Effector memory CD4-positive, alpha-beta T cell (primary cell): ENCODE results near the gene ATP5F1D.

ENCODE experiments used
- DNase-seq, 3 donors: peaks; one replicate each; pipeline ENCODE4 v3.0.0-alpha.2; 2020
- H3K27ac ChIP-seq: 2 replicates; pipeline ENCODE4 v1.7.0; 2013; ENCODE audit warnings: mild to moderate bottlenecking, low read length, moderate library complexity; ENCODE audit not compliant: insufficient read depth, poor library complexity, severe bottlenecking
- H3K27me3 ChIP-seq: replicated peaks from 2 replicates; pipeline ENCODE4 v1.7.0; 2013; ENCODE audit warnings: mild to moderate bottlenecking, low read length; ENCODE audit not compliant: insufficient read depth, control insufficient read depth, poor library complexity, severe bottlenecking
- H3K36me3 ChIP-seq: 2 replicates; pipeline ENCODE4 v1.7.0; 2013; ENCODE audit warnings: mild to moderate bottlenecking, low read length, moderate library complexity; ENCODE audit not compliant: control insufficient read depth, insufficient read depth
- H3K4me1 ChIP-seq: 2 replicates; pipeline ENCODE4 v1.7.0; 2013; ENCODE audit warnings: low read length, mild to moderate bottlenecking; ENCODE audit not compliant: control insufficient read depth, insufficient read depth, poor library complexity, severe bottlenecking
- H3K4me3 ChIP-seq: 2 replicates; pipeline ENCODE4 v1.7.0; 2013; ENCODE audit warnings: low read length, low read depth, mild to moderate bottlenecking; ENCODE audit not compliant: insufficient read depth, poor library complexity, severe bottlenecking
- H3K9me3 ChIP-seq: 2 replicates; pipeline ENCODE4 v1.7.0; 2013; ENCODE audit warnings: mild to moderate bottlenecking, low read length, moderate library complexity; ENCODE audit not compliant: control insufficient read depth

The ATP5F1D gene

DNA sequence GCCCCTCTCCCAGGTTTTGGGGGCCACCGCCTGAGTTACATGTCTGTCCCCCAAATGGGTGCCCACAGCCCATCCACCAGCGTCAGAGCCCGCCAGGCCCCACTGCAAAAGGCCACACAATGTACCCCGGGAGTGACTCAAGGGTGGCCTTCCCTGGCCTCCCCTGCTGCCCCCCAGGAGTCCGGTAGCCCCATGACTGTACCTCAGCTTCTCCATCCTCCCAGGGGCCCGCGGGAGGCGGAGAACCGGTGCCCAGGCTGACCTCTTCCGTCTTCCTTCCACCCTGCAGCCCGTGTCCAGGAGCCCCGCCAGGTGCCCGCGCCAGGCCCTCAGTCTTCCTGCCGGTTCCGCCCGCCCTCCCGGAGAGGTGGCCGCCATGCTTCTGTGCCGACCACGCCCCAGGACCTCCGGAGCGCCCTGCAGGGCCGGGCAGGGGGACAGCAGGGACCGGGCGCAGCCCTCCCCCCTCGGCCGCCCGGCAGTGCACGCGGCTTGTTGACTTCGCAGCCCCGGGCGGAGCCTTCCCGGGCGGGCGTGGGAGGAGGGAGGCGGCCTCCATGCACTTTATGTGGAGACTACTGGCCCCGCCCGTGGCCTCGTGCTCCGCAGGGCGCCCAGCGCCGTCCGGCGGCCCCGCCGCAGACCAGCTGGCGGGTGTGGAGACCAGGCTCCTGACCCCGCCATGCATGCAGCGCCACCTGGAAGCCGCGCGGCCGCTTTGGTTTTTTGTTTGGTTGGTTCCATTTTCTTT lies 14.1 kb upstream of the ATP5F1D start:
- Histone ChIP-seq H3K4me1 (no peaks in the 10 kb centered on the region), H3K27ac (no peak overlapping the region), H3K36me3 (peaks cover 35% of the 10 kb centered on the region), H3K4me3 (no peak overlapping the region), H3K27me3 (no peaks in the 10 kb centered on the region), H3K9me3 (no peaks in the 10 kb centered on the region)
- DNase-seq, result no peak

GRCh38 chr19:1228161-1228957 lies 13.2 kb upstream of the ATP5F1D start:
- Histone ChIP-seq H3K4me3 (no peak overlapping the region), H3K27me3 (no peaks in the 10 kb centered on the region), H3K4me1 (no peaks in the 10 kb centered on the region), H3K36me3 (peaks cover 26% of the 10 kb centered on the region), H3K27ac (no peak overlapping the region), H3K9me3 (no peaks in the 10 kb centered on the region)
- DNase-seq, result no peak

GRCh38 chr19:1229056-1229923 lies 12.3 kb upstream of the ATP5F1D start:
- H3K9me3 ChIP-seq, result no peaks in the 10 kb centered on the region
- H3K36me3 ChIP-seq, result peaks cover 17% of the 10 kb centered on the region
- no peak overlapping the region for H3K27ac ChIP-seq
- no peaks in the 10 kb centered on the region for H3K27me3 ChIP-seq
- no peak for DNase-seq
- no peak overlapping the region for H3K4me3 ChIP-seq
- H3K4me1 ChIP-seq, result no peaks in the 10 kb centered on the region

DNA sequence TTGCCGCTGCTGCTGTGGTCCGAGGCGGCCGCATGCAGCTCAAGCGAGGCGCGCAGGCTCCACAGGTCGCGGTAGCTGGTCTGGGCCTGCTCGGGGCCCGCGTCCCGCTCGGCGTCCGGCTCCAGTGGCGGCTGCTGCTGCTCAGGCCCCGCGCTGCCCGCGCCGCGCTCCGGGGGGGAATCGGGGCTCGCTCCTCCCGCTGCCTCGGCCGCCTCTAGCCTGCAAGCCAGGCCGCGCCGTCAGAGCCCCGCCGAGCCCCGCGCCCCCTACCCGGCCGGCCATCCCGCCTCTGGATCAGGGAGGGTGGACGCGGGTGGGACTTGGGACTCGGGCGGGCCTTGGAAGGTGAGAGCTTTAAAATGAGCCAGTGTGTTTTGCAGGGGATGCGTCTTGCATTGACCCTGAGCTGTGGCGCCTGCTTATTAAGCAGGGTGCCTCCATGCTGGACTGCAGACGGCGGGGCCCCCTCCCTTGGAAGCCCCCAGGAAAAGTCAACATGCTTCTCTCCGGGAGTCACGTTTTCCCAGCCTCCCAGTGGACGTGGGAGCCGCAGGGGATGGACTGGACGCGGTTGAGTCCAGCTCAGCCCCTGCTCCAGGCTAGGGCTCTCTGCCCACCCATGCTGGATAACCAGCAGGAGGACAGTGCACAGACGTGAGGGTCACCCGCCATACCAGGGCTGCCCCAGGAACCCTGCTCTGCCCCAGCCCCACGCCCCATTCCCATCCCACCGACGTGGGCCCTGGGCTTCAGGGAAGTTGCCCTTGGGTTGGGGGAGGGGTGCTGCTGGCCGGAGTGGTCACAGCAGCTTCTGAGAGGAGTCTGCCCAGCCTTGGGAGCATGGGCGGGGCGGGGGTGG lies 11.4 kb upstream of the ATP5F1D start:
- H3K4me3 ChIP-seq, result no peak overlapping the region
- no peaks in the 10 kb centered on the region for H3K9me3 ChIP-seq
- no peaks in the 10 kb centered on the region for H3K27me3 ChIP-seq
- H3K4me1 ChIP-seq, result no peaks in the 10 kb centered on the region
- H3K36me3 ChIP-seq, result peaks cover 15% of the 10 kb centered on the region
- H3K27ac ChIP-seq, result no peak overlapping the region
- no peak for DNase-seq

DNA sequence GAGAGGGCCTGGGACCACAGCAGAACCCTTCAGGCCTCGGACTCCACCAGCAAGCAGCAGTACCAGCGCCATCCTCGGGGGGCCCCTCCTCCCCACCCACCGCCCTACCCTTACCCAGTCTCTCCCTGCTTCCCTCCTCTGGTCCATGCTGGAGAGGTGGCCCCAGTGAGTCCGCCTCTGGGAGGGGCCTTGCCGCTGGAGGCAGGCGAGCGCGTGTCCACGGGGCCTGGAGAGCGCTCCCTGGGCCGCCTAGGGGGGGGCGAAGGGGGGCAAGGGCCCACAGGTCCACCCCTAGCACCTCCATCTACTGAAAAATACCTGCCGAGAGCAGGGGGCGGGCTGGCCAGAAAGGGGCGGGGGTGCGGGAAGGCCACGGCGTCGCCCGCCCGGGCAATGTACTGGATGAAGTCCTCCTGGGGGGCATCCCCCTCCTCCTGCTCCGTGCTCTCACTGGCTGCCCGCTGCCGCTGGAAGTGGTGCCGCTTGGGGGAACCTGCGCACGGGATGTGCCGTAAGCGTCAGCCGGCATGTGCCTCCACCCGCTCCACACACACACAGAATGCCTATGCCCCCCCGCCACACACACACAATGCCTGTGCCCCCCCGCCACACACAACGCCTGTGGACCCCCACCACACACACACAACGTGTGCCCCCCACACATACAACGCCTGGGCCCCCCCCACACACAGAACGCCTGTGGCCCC lies 10.6 kb upstream of the ATP5F1D start:
- Histone ChIP-seq H3K27ac (no peak overlapping the region), H3K4me3 (no peak overlapping the region), H3K9me3 (no peaks in the 10 kb centered on the region), H3K36me3 (peaks cover 15% of the 10 kb centered on the region), H3K4me1 (no peaks in the 10 kb centered on the region), H3K27me3 (no peaks in the 10 kb centered on the region)
- DNase-seq, result no peak

GRCh38 chr19:1231729-1232637 lies 9.6 kb upstream of the ATP5F1D start:
- Histone ChIP-seq H3K4me3 (no peak overlapping the region), H3K27me3 (peaks cover 2% of the 10 kb centered on the region), H3K36me3 (peaks cover 10% of the 10 kb centered on the region), H3K4me1 (no peaks in the 10 kb centered on the region), H3K9me3 (no peaks in the 10 kb centered on the region), H3K27ac (no peak overlapping the region)
- no peak for DNase-seq

DNA sequence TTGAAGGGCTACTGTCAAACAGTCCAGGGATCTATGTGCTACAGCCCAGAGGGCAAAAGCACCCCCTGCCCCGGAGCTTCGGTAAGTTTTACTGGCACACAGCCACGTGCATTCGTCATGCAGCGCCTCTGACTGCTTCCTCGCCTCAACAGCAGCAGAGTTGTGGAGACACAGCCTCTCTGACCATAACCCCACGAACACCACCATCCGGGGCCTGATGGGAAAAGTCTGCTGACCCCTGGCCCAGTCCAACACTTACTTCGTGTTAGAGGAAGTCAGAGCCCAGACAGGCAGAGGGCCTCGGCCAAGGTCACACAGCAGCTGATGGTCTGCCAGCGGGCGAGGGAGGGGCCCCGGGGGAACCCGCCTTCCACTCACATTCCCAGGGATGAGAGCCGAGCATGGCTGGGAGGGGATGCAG lies 8.9 kb upstream of the ATP5F1D start:
- DNase-seq, result no peak
- Histone ChIP-seq H3K9me3 (no peaks in the 10 kb centered on the region), H3K4me3 (no peak overlapping the region), H3K36me3 (peaks cover 3% of the 10 kb centered on the region), H3K27me3 (peaks cover 6% of the 10 kb centered on the region), H3K27ac (no peak overlapping the region), H3K4me1 (no peaks in the 10 kb centered on the region)

DNA sequence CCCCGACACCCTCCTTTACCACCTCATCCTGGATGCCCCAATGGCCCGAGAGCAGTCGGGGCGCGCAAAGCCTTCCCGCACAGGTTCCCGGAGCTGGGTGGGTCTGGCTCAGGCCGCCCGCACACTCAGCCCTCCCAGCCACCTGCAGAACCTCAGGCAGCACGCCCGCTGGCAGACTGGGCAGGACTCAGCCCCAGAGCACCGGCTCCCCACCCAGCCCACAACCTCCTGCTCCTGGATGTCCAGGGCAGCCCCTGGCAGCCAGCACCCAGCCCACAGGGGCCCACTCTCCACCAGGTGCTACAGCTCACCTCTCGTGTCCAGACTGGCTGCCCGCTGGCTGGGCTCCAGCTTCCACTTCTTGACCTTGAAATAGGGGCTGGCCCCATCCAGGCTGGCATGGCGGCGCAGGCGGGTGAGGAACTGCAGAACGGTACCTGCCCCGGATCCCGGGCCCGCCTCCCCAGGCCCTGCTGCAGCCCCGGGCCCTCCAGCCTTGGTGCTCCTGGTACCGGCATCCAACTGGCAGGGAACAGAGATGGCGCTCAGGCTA lies 8.4 kb upstream of the ATP5F1D start:
- Histone ChIP-seq H3K4me1 (peaks cover 1% of the 10 kb centered on the region), H3K27me3 (peaks cover 6% of the 10 kb centered on the region), H3K27ac (no peak overlapping the region), H3K36me3 (no peaks in the 10 kb centered on the region), H3K4me3 (no peak overlapping the region), H3K9me3 (no peaks in the 10 kb centered on the region)
- no peak for DNase-seq
